ENCODE results near the gene ATP6V0D1.

GRCh38 chr16:67423611-67424260 is 57.2 kb downstream of the ATP6V0D1 start:
- TF ChIP-seq CTCF (conservative IDR thresholded peaks at IDR 0.05; ENCODE audit: low read depth, low read length) (no peak), EZH2 (IDR thresholded peaks at IDR 0.05; ENCODE audit: low read length, unreplicated experiment) (no peak), EZH2phosphoT487 (IDR thresholded peaks at IDR 0.05; ENCODE audit: borderline replicate concordance, low read length) (no peak)

Measured in PC-3 (cell line).